Nephron progenitor cell (in vitro differentiated cells): ENCODE measurements around the gene PGPEP1.
A peak's percentile ranks its signal among the peaks of the same experiment; 100 is the strongest.

ENCODE experiments used
- DNase-seq: peaks from one replicate; pipeline ENCODE4 v3.0.0; 2021
- H3K27ac Mint-ChIP-seq: 2 replicates; pipeline ENCODE4 v1.8.0; 2021; ENCODE audit warnings: mild to moderate bottlenecking, moderate library complexity, mixed read lengths
- H3K27me3 Mint-ChIP-seq: 2 replicates; pipeline ENCODE4 v1.8.0; 2021; ENCODE audit warnings: mild to moderate bottlenecking, low read depth, mixed read lengths; ENCODE audit not compliant: poor library complexity
- H3K36me3 Mint-ChIP-seq: 2 replicates; pipeline ENCODE4 v1.8.0; 2021; ENCODE audit warnings: low read depth, mixed read lengths
- H3K4me1 Mint-ChIP-seq: 2 replicates; pipeline ENCODE4 v1.8.0; 2021; ENCODE audit warnings: mixed read lengths
- H3K4me3 Mint-ChIP-seq: 2 replicates; pipeline ENCODE4 v1.8.0; 2021; ENCODE audit warnings: mild to moderate bottlenecking, moderate library complexity, mixed read lengths
- H3K9me3 Mint-ChIP-seq: 2 replicates; pipeline ENCODE4 v1.8.0; 2021; ENCODE audit warnings: mild to moderate bottlenecking, moderate library complexity, mixed read lengths
- CTCF ChIP-seq: fragments of 200-600 bp; sonication (generic); IDR thresholded peaks from 2 replicates; pipeline ENCODE4 v1.5.0; 2021; ENCODE audit warnings: antibody characterized with exemption

The PGPEP1 gene

GRCh38 chr19:18366021-18366435 is 25.6 kb downstream of the PGPEP1 start:
- no peak for TF ChIP-seq CTCF
- Mint-ChIP-seq H3K4me1 (peaks cover 39% of the 10 kb centered on the region), H3K9me3 (peaks cover 10% of the 10 kb centered on the region), H3K27me3 (peaks cover 2% of the 10 kb centered on the region), H3K27ac (no peak overlapping the region), H3K4me3 (no peak overlapping the region), H3K36me3 (peaks cover 10% of the 10 kb centered on the region)
- no peak for DNase-seq

- TF ChIP-seq CTCF = no peak
- H3K27ac Mint-ChIP-seq = peak overlapping the region; percentile 95
- peaks cover 5% of the 10 kb centered on the region for H3K36me3 Mint-ChIP-seq
- no peak for DNase-seq
- peaks cover 7% of the 10 kb centered on the region for H3K9me3 Mint-ChIP-seq
- H3K4me3 Mint-ChIP-seq = no peak overlapping the region
- no peaks in the 10 kb centered on the region for H3K27me3 Mint-ChIP-seq
- H3K4me1 Mint-ChIP-seq = peaks cover 42% of the 10 kb centered on the region
These were observed 28.3 kb downstream of the PGPEP1 start for GRCh38 chr19:18368504-18369222.

- H3K4me3 Mint-ChIP-seq = no peak overlapping the region
- H3K9me3 Mint-ChIP-seq = no peaks in the 10 kb centered on the region
- H3K27me3 Mint-ChIP-seq = no peaks in the 10 kb centered on the region
- no peak for TF ChIP-seq CTCF
- peak overlapping the region; percentile 97 for H3K27ac Mint-ChIP-seq
- DNase-seq = no peak
- H3K36me3 Mint-ChIP-seq = no peaks in the 10 kb centered on the region
- peaks cover 43% of the 10 kb centered on the region for H3K4me1 Mint-ChIP-seq
These were observed 33.1 kb downstream of the PGPEP1 start for GRCh38 chr19:18373407-18373891.

- Mint-ChIP-seq H3K27me3 (no peaks in the 10 kb centered on the region), H3K36me3 (no peaks in the 10 kb centered on the region), H3K4me3 (no peak overlapping the region), H3K27ac (peak overlapping the region; percentile 97), H3K9me3 (no peaks in the 10 kb centered on the region), H3K4me1 (peaks cover 37% of the 10 kb centered on the region)
- DNase-seq = peak; percentile 75
- no peak for TF ChIP-seq CTCF
These were observed 33.7 kb downstream of the PGPEP1 start for GRCh38 chr19:18373892-18374629.

GRCh38 chr19:18377026-18377425 is 36.6 kb downstream of the PGPEP1 start:
- H3K36me3 Mint-ChIP-seq = no peaks in the 10 kb centered on the region

More at GRCh38 chr19:18377026-18377425, 36.6 kb downstream of the PGPEP1 start:
- H3K9me3 Mint-ChIP-seq = no peaks in the 10 kb centered on the region
- H3K27me3 Mint-ChIP-seq = peaks cover 4% of the 10 kb centered on the region
- DNase-seq = no peak
- H3K4me3 Mint-ChIP-seq = no peak overlapping the region
- peak overlapping the region; percentile 83 for H3K27ac Mint-ChIP-seq
- peaks cover 41% of the 10 kb centered on the region for H3K4me1 Mint-ChIP-seq
- TF ChIP-seq CTCF = no peak
